ENCODE measurements around the gene AMDHD2. TPM values are rescaled to one million over a fixed set of nuclear protein-coding genes. Genes with fewer than 3 reads are reported as not detected.

AMDHD2 gene
- total and polyA plus RNA-seq, 2 of the 13 experiments (the other 11 are each of a cell fraction or from before 2014, with no cell fraction given): 33.5 to 39.1 TPM

- TF ChIP-seq, protein P1, sequence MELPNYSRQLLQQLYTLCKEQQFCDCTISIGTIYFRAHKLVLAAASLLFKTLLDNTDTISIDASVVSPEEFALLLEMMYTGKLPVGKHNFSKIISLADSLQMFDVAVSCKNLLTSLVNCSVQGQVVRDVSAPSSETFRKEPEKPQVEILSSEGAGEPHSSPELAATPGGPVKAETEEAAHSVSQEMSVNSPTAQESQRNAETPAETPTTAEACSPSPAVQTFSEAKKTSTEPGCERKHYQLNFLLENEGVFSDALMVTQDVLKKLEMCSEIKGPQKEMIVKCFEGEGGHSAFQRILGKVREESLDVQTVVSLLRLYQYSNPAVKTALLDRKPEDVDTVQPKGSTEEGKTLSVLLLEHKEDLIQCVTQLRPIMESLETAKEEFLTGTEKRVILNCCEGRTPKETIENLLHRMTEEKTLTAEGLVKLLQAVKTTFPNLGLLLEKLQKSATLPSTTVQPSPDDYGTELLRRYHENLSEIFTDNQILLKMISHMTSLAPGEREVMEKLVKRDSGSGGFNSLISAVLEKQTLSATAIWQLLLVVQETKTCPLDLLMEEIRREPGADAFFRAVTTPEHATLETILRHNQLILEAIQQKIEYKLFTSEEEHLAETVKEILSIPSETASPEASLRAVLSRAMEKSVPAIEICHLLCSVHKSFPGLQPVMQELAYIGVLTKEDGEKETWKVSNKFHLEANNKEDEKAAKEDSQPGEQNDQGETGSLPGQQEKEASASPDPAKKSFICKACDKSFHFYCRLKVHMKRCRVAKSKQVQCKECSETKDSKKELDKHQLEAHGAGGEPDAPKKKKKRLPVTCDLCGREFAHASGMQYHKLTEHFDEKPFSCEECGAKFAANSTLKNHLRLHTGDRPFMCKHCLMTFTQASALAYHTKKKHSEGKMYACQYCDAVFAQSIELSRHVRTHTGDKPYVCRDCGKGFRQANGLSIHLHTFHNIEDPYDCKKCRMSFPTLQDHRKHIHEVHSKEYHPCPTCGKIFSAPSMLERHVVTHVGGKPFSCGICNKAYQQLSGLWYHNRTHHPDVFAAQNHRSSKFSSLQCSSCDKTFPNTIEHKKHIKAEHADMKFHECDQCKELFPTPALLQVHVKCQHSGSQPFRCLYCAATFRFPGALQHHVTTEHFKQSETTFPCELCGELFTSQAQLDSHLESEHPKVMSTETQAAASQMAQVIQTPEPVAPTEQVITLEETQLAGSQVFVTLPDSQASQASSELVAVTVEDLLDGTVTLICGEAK (IDR thresholded peaks at IDR 0.05): no peak
- TF ChIP-seq, protein P1 (CRISPR knock-in tag; IDR thresholded peaks at IDR 0.05): 0 out of 2 replicates have a peak, but pooled peaks have one; percentile 19
- no peak for TF ChIP-seq ADNP (CRISPR knock-in tag; IDR thresholded peaks at IDR 0.05)
- TF ChIP-seq ZNF121 (CRISPR knock-in tag; IDR thresholded peaks at IDR 0.05): 0 out of 2 replicates have a peak, but pooled peaks have one; percentile 24
- TF ChIP-seq HNF4A (CRISPR knock-in tag; IDR thresholded peaks at IDR 0.05): 0 out of 2 replicates have a peak, but pooled peaks have one; percentile 16
- 0 out of 2 replicates have a peak, but pooled peaks have one; percentile 8 for TF ChIP-seq FOXC1 (CRISPR knock-in tag; IDR thresholded peaks at IDR 0.05; ENCODE audit: borderline replicate concordance)
Measured at GRCh38 chr16:2477327-2477726, 42.8 kb upstream of the AMDHD2 start (continued).
